ENCODE measurements around the gene SLC17A7. TPM values are rescaled to one million over a fixed set of nuclear protein-coding genes. Genes with fewer than 3 reads are reported as not detected.

The SLC17A7 gene
- total and polyA plus RNA-seq, 5 donors from 2014 or later, result not detected

GRCh38 chr19:49433240-49433901 is 8.0 kb downstream of the SLC17A7 start:
- Histone ChIP-seq H3K27me3 (ENCODE audit: control insufficient read depth, insufficient read depth, low read length) (peaks cover 33% of the 10 kb centered on the region), H3K4me1 (ENCODE audit: control insufficient read depth, insufficient read depth, low read length, poor library complexity, severe bottlenecking) (peaks cover 33% of the 10 kb centered on the region), H3K9me3 (ENCODE audit: control insufficient read depth in 2 of 2, low read length in 2 of 2) (no peaks in the 10 kb centered on the region), H3K36me3 (ENCODE audit: control insufficient read depth, insufficient read depth, low read length) (no peaks in the 10 kb centered on the region), H3K4me3 (ENCODE audit: low read depth, low read length) (no peak overlapping the region), H3K27ac (ENCODE audit: insufficient read depth, low read length, poor library complexity, severe bottlenecking) (no peak overlapping the region)
- Mint-ChIP-seq H3K9me3 (peaks cover 0 to 7% (median 1%) of the 10 kb centered on the region in 7 donors), H3K36me3 (peaks cover 3% of the 10 kb centered on the region), H3K27me3 (peaks cover 89% of the 10 kb centered on the region), H3K4me3 (peak overlapping the region; percentile 63 to 88 (median 74)), H3K27ac (no peak overlapping the region), H3K4me1 (peaks cover 0 to 46% (median 16%) of the 10 kb centered on the region in 4 donors)
- ATAC-seq (ENCODE audit: low read depth in 2 of 2) (no peak), DNase-seq (no peak)

GRCh38 chr19:49432141-49433073 is 8.9 kb downstream of the SLC17A7 start:
- H3K4me1 ChIP-seq (ENCODE audit: control insufficient read depth, insufficient read depth, low read length, poor library complexity, severe bottlenecking), result peaks cover 42% of the 10 kb centered on the region
- no peaks in the 10 kb centered on the region for H3K36me3 ChIP-seq (ENCODE audit: control insufficient read depth, insufficient read depth, low read length)
- H3K27ac ChIP-seq (ENCODE audit: insufficient read depth, low read length, poor library complexity, severe bottlenecking), result no peak overlapping the region
- DNase-seq, result peak in 1 of 3 donors; percentile 69
- peaks cover 31% of the 10 kb centered on the region for H3K27me3 ChIP-seq (ENCODE audit: control insufficient read depth, insufficient read depth, low read length)
- ATAC-seq (ENCODE audit: low read depth in 2 of 2), result peak; percentile 65 to 69
- H3K4me3 ChIP-seq (ENCODE audit: low read depth, low read length), result no peak overlapping the region
- Mint-ChIP-seq H3K9me3 (peaks cover 0 to 7% (median 1%) of the 10 kb centered on the region in 7 donors), H3K27me3 (peaks cover 89% of the 10 kb centered on the region), H3K36me3 (peaks cover 3% of the 10 kb centered on the region), H3K27ac (no peak overlapping the region), H3K4me3 (peak overlapping the region; percentile 5 to 63 (median 46)), H3K4me1 (peaks cover 0 to 50% (median 18%) of the 10 kb centered on the region in 4 donors)
- no peaks in the 10 kb centered on the region for H3K9me3 ChIP-seq (ENCODE audit: control insufficient read depth in 2 of 2, low read length in 2 of 2)

- peak in 1 of 3 donors; percentile 26 for DNase-seq
- Histone ChIP-seq H3K27ac (ENCODE audit: insufficient read depth, low read length, poor library complexity, severe bottlenecking) (no peak overlapping the region), H3K9me3 (ENCODE audit: control insufficient read depth in 2 of 2, low read length in 2 of 2) (no peaks in the 10 kb centered on the region), H3K4me1 (ENCODE audit: control insufficient read depth, insufficient read depth, low read length, poor library complexity, severe bottlenecking) (peaks cover 36% of the 10 kb centered on the region), H3K27me3 (ENCODE audit: control insufficient read depth, insufficient read depth, low read length) (peaks cover 39% of the 10 kb centered on the region), H3K4me3 (ENCODE audit: low read depth, low read length) (no peak overlapping the region), H3K36me3 (ENCODE audit: control insufficient read depth, insufficient read depth, low read length) (no peaks in the 10 kb centered on the region)
- H3K36me3 Mint-ChIP-seq, result peaks cover 3% of the 10 kb centered on the region
- H3K4me3 Mint-ChIP-seq, result no peak overlapping the region
- H3K4me1 Mint-ChIP-seq, result peaks cover 0 to 52% (median 18%) of the 10 kb centered on the region in 4 donors
- no peak overlapping the region for H3K27ac Mint-ChIP-seq
- H3K27me3 Mint-ChIP-seq, result peaks cover 89% of the 10 kb centered on the region
- peaks cover 0 to 13% (median 1%) of the 10 kb centered on the region in 7 donors for H3K9me3 Mint-ChIP-seq
- ATAC-seq (ENCODE audit: low read depth in 2 of 2), result no peak
These were observed 10.0 kb downstream of the SLC17A7 start for GRCh38 chr19:49431330-49431749.

GRCh38 chr19:49430678-49431329 is 10.5 kb downstream of the SLC17A7 start:
- H3K27ac Mint-ChIP-seq, result peak overlapping the region in 1 of 3 donors; percentile 64
- peaks cover 91% of the 10 kb centered on the region for H3K27me3 Mint-ChIP-seq
- Histone ChIP-seq H3K36me3 (ENCODE audit: control insufficient read depth, insufficient read depth, low read length) (no peaks in the 10 kb centered on the region), H3K4me1 (ENCODE audit: control insufficient read depth, insufficient read depth, low read length, poor library complexity, severe bottlenecking) (peaks cover 39% of the 10 kb centered on the region), H3K9me3 (ENCODE audit: control insufficient read depth in 2 of 2, low read length in 2 of 2) (no peaks in the 10 kb centered on the region), H3K27ac (ENCODE audit: insufficient read depth, low read length, poor library complexity, severe bottlenecking) (no peak overlapping the region), H3K27me3 (ENCODE audit: control insufficient read depth, insufficient read depth, low read length) (peaks cover 39% of the 10 kb centered on the region), H3K4me3 (ENCODE audit: low read depth, low read length) (no peak overlapping the region)
- DNase-seq (peak in 1 of 3 donors; percentile 47), ATAC-seq (ENCODE audit: low read depth in 2 of 2) (no peak)
- H3K4me3 Mint-ChIP-seq, result no peak overlapping the region
- peaks cover 3% of the 10 kb centered on the region for H3K36me3 Mint-ChIP-seq
- peaks cover 0 to 51% (median 19%) of the 10 kb centered on the region in 4 donors for H3K4me1 Mint-ChIP-seq
- H3K9me3 Mint-ChIP-seq, result peaks cover 0 to 15% (median 1%) of the 10 kb centered on the region in 7 donors

- Histone ChIP-seq H3K9me3 (ENCODE audit: control insufficient read depth in 2 of 2, low read length in 2 of 2) (no peaks in the 10 kb centered on the region), H3K4me1 (ENCODE audit: control insufficient read depth, insufficient read depth, low read length, poor library complexity, severe bottlenecking) (peaks cover 39% of the 10 kb centered on the region), H3K4me3 (ENCODE audit: low read depth, low read length) (no peak overlapping the region), H3K27me3 (ENCODE audit: control insufficient read depth, insufficient read depth, low read length) (peaks cover 43% of the 10 kb centered on the region), H3K27ac (ENCODE audit: insufficient read depth, low read length, poor library complexity, severe bottlenecking) (no peak overlapping the region), H3K36me3 (ENCODE audit: control insufficient read depth, insufficient read depth, low read length) (no peaks in the 10 kb centered on the region)
- peaks cover 3% of the 10 kb centered on the region for H3K36me3 Mint-ChIP-seq
- H3K27ac Mint-ChIP-seq, result no peak overlapping the region
- no peak for ATAC-seq (ENCODE audit: low read depth in 2 of 2)
- peaks cover 0 to 15% (median 1%) of the 10 kb centered on the region in 7 donors for H3K9me3 Mint-ChIP-seq
- no peak for DNase-seq
- H3K4me1 Mint-ChIP-seq, result peaks cover 0 to 54% (median 18%) of the 10 kb centered on the region in 4 donors
- peaks cover 91% of the 10 kb centered on the region for H3K27me3 Mint-ChIP-seq
- H3K4me3 Mint-ChIP-seq, result no peak overlapping the region
These were observed 11.1 kb downstream of the SLC17A7 start for GRCh38 chr19:49430172-49430677.

GRCh38 chr19:49428547-49429451 is 12.5 kb downstream of the SLC17A7 start:
- Histone ChIP-seq H3K9me3 (ENCODE audit: control insufficient read depth in 2 of 2, low read length in 2 of 2) (no peaks in the 10 kb centered on the region), H3K4me3 (ENCODE audit: low read depth, low read length) (no peak overlapping the region), H3K27me3 (ENCODE audit: control insufficient read depth, insufficient read depth, low read length) (peaks cover 44% of the 10 kb centered on the region), H3K4me1 (ENCODE audit: control insufficient read depth, insufficient read depth, low read length, poor library complexity, severe bottlenecking) (peaks cover 45% of the 10 kb centered on the region), H3K36me3 (ENCODE audit: control insufficient read depth, insufficient read depth, low read length) (no peaks in the 10 kb centered on the region), H3K27ac (ENCODE audit: insufficient read depth, low read length, poor library complexity, severe bottlenecking) (no peak overlapping the region)
- H3K4me3 Mint-ChIP-seq, result peak overlapping the region in 2 of 4 donors; percentile 41 to 74
- H3K9me3 Mint-ChIP-seq, result peaks cover 0 to 15% (median 1%) of the 10 kb centered on the region in 7 donors
- H3K27me3 Mint-ChIP-seq, result peaks cover 91% of the 10 kb centered on the region
- peaks cover 3% of the 10 kb centered on the region for H3K36me3 Mint-ChIP-seq
- ATAC-seq (ENCODE audit: low read depth in 2 of 2) (no peak), DNase-seq (no peak)
- H3K4me1 Mint-ChIP-seq, result peaks cover 1 to 67% (median 21%) of the 10 kb centered on the region in 4 donors
- no peak overlapping the region for H3K27ac Mint-ChIP-seq

Data from CD4-positive, CD25-positive, alpha-beta regulatory T cell (primary cell).